Fibroblast of skin of left quadriceps (primary cell): Measurements from ENCODE around the gene MFSD12.
"Not testable (repeated sequence)": the region's sequence is repeated elsewhere in the genome, so short reads cannot be mapped to it uniquely, and the experiment has no call there.

ENCODE experiments used
- DNase-seq, 2 experiments: peaks; one replicate each; pipeline ENCODE4 v3.0.0-alpha.2; 2013; ENCODE audit warnings: low read depth in 2 of 2

The MFSD12 gene

GRCh38 chr19:3536429-3537100 lies 20.8 kb downstream of the MFSD12 start:
- DNase-seq: no peak

GRCh38 chr19:3535981-3536380 lies 21.4 kb downstream of the MFSD12 start:
- DNase-seq: no peak

GRCh38 chr19:3535563-3535965 lies 21.8 kb downstream of the MFSD12 start:
- no peak for DNase-seq

GRCh38 chr19:3535235-3535535 lies 22.2 kb downstream of the MFSD12 start:
- no peak for DNase-seq

GRCh38 chr19:3534375-3535234 lies 22.8 kb downstream of the MFSD12 start:
- DNase-seq: no peak

- DNase-seq: no peak
Measured at GRCh38 chr19:3533563-3534216, 23.7 kb downstream of the MFSD12 start.

- DNase-seq: no peak
Measured at GRCh38 chr19:3533033-3533432, 24.4 kb downstream of the MFSD12 start.

- no peak for DNase-seq
Measured at GRCh38 chr19:3532154-3532786, 25.1 kb downstream of the MFSD12 start.

GRCh38 chr19:3531716-3532115 lies 25.7 kb downstream of the MFSD12 start:
- DNase-seq: no peak

- no peak for DNase-seq
Measured at GRCh38 chr19:3530389-3530788, 27.0 kb downstream of the MFSD12 start.

GRCh38 chr19:3529299-3529698 lies 28.1 kb downstream of the MFSD12 start:
- not testable (repeated sequence) for DNase-seq

GRCh38 chr19:3528539-3529211 lies 28.7 kb downstream of the MFSD12 start:
- no peak for DNase-seq

GRCh38 chr19:3528080-3528479 lies 29.3 kb downstream of the MFSD12 start:
- no peak for DNase-seq

GRCh38 chr19:3527238-3527910 lies 30.0 kb downstream of the MFSD12 start:
- no peak for DNase-seq

- DNase-seq: no peak
Measured at GRCh38 chr19:3526507-3527237, 30.7 kb downstream of the MFSD12 start.

- no peak for DNase-seq
Measured at GRCh38 chr19:3524904-3525451, 32.4 kb downstream of the MFSD12 start.

GRCh38 chr19:3524078-3524842 lies 33.1 kb downstream of the MFSD12 start:
- no peak for DNase-seq

- no peak for DNase-seq
Measured at GRCh38 chr19:3523361-3524077, 33.9 kb downstream of the MFSD12 start.
